NOMO-1 treated with dmso at 0.1 percent for 144 hours (cell line): ENCODE data around the gene CRYBA4.

Source experiments
- DNase-seq: peaks from one replicate; lab custom pipeline; 2025; ENCODE audit not compliant: unreplicated experiment; lab: John Stamatoyannopoulos, UW

CRYBA4 gene

DNA sequence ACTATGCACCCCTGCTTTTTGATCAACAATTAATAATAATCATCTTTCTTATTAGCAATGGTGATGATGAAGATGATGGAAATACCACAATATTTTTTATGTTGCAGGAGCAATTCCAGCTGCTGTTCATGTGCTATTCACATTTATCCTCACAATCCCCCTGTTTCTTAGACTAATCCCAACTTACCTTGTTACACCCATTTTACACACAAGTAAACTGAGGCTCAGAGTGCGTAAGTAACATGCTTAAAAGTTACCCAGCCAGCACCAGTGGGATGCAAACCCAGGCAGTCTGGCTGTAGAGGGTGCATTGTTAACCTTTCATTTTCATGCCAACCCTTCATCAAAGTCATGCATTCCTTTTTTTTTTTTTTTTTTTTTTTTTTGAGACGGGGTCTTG is 1.6 kb upstream of the CRYBA4 start:
- DNase-seq = no peak

DNA sequence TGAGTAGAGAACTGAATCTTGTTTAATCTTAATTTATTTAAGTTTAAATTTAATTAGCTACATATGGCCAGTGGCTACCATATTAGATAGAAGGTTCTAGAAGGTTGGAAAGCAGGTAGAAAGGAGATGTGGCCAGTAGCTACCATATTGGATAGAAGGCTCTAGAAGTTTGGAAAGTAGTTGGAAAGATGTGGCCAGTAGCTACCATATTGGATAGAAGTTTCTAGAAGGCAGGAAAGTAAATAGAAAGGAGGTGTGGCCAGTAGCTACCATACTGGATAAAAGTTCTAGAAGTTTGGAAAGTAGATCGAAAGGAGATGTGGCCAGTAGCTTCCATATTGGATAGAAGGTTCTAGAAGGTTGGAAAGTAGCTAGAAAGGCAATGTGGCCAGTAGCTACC is 2.2 kb downstream of the CRYBA4 start:
- no peak for DNase-seq

DNA sequence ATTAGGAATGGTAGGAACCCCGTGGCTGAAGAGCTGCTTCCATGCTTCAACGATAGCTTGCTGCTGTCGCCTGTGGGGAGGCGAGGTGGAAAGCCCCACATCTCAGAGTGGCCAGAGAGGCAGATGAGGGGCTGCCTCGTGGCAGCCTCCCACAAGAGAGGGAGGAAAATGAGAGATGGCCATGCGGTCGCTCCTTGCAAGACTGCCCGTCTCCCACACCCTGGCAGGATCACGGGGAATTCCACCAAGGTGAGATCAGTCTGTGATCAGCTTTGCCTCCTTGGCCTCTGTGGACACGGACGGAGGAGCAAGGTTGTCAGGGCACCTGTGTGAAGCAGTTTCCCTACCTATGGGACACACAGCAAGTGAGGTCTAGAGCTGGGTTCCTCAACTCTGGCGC is 3.0 kb downstream of the CRYBA4 start:
- no peak for DNase-seq

DNA sequence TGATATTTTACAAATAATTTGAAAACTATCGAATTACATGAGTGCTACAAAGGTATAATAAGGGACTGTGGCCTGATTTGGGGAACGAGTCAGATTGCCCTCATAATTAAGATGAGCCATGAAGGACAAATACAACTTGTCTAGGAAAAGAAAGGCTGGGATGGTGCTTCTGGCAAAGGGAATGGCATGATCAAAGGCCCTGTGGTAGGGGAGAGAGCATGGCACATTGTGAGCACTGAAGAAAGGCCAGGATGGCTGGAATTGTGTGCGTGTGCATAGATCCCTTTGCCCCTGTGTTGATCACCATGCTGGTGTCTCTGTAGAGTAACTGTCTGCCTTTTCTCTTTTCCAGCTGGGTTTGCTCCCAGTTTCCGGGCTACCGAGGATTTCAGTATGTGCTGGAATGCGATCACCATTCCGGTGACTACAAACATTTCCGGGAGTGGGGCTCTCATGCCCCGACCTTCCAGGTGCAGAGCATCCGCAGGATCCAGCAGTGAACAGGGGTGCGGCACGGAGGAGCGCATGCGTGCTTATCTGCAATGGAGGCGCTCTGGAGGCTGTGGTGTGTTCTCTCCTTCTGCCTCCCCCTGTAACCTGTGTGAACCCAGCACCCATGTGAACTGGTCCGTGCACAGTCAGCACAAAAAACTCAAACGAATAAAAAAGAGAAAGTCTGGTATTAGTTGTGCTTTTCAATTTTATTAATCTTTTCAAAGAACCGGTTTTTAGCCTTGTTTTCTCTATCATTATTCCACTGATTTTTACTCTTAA is 8.4 kb downstream of the CRYBA4 start:
- DNase-seq = no peak

DNA sequence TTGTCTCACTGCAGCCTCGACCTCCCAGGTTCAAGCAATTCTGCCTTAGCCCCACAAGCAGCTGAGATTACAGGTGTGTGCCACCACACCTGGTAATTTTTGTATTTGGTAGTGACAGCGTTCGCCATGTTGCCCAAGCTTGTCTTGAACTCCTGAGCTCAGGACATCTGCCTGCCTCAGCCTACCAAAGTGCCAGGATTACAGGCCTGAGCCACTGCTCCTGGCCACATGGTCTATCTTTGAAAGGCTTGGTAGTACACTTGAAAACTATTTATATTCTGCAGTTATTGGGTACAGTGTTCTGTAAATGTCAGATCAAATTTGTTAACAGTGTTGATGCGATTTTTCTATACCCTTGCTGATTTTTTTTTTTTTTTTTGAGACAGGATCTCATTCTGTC is 9.5 kb downstream of the CRYBA4 start:
- no peak for DNase-seq

DNA sequence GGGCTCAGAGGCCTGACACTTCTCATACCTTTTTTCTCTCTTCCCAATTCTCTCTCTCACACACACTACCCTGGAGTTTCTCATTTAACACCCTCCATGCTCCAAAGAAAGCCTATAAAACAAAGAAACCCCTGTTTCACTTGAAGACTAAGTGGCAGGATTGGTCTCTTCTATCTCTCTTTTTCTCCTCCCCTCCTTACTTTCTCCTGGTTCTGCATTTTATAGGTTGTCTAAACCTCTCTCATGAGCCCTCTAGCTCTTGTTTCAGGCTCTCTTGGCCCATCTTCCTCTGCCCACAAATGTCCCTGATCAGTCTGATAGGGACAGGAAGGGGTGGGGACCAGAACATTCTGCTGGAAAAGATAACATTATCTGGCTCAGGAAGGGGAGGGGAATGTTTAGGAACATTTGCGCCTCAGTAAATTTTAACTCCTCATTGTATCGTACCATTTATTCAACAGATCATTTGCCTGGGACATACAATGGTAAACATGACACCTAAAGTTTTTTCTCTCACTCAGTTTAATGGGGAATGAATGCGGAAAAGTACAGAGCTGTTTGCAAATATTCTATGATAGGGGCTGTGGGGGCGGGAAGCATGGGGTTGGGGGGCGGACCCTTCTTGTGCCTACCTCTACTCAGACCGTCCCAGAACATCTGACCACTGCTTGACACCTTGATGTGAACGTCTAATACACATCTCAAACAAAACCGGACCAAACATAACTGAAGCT is 10.8 kb downstream of the CRYBA4 start:
- DNase-seq = no peak

DNA sequence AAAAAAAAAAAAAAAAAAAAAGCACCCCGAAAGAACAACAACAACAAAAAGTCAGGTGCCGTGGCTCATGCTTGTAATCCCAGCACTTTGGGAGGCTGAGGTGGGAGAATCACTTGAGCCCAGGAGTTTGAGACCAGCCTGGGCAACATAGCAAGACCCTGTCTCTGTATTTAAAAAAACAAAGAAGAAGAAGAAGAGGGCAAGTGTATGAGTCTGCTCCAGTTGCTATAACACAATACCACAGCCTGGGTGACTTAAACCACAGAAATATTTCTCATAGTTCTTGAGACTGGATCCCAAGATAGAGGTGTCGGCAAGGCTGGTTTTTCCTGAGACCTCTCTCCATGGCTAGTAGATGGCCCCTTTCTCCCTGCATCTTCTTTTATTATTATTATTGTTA is 12.4 kb downstream of the CRYBA4 start:
- DNase-seq = no peak

DNA sequence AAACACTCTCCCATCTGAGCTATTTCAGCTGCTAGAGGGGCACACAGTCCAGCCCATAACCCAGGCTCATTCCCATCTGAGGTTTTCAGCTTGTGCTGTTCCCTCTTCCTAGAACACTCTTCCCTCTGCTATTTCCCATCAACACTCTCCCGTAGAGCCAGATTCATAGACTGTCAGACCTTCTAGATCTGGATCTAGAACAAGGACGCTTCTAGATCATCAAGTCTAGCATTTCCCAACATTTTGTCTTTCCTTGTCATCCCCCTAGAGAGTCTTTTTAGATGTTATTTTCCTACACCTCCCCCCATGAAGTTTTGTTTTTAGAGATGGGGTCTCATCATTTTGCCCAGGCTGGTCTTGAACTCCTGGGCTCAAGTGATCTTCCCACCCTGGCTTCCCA is 13.4 kb downstream of the CRYBA4 start:
- no peak for DNase-seq

DNA sequence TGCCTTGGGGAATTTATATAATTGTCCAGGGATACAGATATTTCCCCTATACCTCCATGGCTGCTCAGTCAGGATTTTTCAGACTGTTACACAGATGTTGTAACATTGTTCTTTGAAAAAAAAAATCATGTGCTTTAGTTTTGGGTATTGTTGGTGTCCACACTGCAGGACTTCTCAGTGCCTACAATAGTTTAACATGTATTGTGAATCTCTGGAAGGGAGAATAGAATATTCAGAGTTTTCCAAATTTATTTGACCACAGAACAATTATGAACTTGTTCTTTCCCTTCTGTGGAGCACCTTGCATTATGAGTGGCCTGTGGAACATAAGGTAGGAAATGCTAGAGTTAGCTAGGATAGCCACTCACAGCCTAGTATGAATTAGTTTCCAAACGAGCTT is 14.5 kb downstream of the CRYBA4 start:
- no peak for DNase-seq

DNA sequence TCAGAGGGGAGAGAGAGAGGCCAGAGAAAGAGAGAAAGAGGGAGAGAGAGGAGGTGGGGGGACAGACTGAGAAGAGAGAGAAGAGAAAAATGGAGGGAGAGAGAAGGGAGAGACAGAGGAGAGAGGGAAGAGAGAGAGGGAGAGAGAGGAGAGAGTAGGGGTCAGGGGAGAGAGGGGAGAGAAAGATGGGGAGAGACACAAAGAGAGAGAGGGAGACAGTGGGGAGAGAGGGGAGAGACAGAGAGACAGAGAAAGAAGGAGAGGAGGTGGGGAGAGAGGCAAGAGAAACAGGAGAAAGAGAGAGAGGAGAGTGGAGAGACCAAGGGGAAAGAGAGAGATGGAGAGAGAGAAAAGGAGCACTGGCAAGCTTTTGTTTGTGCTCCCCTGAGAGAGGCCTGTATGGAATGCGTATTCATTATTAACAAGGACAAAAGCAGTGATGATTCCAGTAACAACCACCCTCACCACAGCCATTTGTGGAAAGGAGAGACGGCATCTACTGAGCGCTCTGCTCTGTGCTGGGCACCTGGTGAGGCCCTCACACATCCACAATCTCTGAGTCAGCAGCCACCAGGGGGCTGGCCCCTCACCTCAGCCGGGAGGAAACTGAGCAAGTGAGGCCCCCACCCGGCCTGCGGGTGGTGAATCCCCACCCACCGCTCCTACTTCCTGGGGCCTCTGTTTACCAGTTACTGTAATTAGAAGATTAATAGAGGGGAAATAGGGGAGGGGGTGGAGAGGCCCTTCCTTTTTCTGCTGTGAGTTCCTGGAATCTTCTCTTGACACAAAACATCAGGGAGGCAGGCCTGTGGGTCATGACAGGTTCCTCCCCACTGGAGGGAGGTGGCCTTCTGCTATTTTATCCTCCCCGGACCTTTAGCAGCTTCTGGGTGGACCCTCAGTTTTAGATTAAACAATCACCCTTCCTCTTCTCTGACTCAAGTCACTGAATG is 21.0 kb downstream of the CRYBA4 start:
- no peak for DNase-seq

DNA sequence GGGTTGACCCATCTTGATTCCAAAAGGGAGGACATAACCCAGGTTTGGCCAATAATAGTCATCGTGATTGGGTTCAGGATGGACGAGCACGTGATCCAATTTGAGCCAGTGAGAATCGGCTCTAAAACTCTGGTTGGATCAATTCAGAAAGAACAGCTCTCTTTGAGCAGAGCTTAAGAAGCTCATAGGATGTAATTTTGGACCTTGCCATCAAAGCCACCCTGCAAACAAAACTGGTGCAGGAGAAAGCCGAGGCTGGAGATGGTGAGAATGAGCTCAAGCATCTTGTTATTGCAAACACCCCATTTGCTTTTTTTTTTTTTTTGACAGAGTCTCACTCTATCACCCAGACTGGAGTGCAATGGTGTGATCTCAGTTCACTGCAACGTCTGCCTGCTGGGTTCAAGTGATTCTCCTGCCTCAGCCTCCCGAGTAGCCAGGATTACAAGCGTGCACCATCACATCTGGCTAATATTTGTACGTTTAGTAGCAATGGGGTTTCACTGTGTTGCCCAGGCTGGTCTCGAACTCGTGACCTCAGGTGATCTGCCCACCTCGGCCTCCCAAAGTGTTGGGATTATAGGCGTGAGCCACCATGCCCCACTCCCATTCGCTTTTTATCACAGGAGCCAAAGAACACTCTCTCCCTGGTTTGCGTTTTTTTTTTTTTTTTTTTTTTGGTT is 21.8 kb downstream of the CRYBA4 start:
- no peak for DNase-seq

DNA sequence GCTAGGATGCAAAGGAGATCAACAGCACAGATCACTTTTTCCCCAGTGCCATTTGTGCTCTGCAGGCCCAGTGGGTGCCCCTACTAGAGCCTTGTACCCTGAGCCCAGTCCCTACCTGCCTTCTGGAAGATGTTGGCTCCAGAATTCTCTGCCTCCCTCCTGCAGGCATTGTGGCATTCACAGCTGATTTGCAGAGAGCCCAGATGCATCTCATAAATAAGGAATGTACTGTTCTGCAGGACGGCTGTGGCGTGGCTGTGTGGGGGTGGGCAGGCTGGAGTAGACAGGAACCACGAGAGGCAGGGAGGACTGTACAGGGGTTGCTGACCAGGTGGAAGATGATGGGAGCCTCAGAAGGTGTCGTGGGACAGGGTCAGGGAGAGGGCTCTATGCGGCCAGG is 24.4 kb downstream of the CRYBA4 start:
- no peak for DNase-seq

DNA sequence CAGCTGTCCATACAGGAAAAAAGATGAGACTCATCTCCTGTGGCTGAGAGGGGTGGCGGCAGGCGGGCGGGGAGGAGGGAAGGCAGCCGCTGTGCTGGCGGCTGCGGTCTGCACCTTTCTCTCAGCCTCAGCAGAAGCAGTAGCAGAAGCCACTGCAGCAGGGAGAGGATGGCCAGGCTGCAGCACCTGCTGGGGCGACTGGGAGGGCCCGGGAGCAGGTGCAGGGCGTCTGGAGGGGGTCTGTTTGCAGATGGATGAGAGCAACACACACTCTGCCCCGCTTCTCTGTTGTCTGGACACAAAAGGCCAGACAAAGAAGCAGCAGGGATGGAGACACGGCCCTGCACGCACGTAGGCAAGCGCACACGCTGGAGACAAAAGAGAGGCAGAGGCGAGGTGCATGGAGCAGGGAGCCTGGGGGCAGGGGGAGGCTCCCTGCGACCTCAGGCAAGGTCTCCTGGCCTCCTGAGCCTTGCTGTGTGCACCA is 26.3 kb downstream of the CRYBA4 start:
- no peak for DNase-seq

DNA sequence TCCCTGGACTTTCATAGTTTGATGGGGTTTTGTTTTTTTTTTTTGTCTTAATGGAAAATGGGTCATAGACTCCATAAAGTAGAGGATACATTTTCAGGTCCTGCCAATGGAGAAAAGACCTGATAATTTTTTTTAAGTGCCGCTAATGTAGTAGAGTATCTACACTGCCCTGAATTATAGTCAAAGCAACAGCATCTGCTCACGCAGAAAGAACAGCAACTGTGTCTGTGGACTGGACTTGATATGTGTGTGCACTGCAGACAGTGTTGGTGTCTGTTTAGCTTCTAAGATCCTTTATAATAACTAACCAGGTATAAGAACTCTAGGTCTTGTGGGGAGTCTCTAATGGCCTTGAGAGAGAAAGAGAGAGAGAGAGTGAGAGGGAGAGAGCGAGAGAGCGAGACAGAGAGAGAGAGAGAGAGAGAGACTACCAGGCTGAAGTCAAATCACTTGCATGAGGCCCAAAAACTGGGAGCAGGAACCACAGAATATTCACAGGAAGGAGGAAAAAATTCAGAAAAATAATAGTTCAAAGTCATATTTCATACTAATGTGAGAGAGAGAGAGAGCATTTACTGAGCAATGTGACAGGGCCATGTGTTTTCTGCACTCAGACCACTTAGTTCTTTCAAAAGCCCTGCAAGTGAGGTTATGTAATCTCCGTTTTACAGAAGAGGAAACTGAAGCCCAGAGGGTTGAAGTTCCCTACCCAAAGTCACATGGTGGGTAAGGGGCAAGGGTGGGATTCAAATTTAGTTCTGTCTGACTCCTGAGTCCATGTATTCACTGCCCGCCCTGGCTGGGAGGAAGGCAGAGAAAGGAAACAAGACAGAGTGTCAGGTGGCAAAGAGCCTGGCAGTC is 27.0 kb downstream of the CRYBA4 start:
- peak; percentile 67 for DNase-seq

DNA sequence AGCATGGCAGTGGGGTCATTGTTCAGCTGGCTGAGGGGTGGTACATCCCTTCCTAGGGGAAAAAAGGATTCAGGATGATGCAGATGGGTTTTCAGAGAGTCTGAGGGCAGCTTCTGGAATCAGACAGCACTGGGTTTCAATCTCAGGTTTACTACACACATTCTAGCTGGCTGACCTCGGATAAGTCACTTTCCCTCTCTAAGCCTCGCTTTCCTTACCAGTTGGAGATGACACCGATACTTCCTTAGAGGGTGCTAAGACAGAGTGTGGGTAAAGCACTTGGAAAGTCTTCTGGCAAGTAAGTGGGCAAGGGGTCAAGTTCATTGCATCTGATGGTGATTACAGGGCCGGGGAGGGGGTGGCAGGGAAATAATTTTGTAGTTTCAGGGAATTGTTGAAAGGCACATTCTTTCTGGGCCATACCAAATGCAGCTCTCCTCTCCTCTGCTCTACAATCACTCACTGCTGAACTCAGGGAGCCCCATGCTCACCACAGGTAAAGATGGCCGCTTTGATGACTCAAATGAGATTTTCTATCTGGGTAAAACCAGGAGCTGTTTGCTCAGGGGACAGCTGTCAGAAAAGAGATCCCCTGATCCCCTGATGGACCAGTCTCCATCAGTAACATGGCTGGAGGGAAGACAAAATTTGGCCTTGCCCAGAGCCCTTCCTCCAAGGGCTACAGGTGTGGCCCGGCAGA is 29.1 kb downstream of the CRYBA4 start:
- DNase-seq = no peak

DNA sequence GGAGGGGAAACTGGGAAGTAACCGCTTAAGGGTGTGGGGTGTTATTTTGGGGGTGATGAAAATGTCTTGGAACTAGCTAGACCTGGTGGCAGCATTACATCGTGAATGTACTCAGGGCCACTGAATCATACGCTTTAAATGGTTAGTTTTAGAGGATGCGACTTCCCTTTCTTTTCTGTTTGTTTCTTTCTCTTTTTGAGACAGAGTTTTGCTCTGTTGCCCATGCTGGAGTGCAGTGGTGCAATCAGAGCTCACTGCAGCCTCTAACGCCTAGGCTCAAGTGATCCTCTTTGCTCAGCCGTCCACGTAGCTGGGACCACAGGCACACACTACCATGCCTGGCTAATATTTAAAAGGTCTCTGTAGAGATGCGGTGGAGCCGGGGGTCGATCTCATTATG is 30.1 kb downstream of the CRYBA4 start:
- no peak for DNase-seq

DNA sequence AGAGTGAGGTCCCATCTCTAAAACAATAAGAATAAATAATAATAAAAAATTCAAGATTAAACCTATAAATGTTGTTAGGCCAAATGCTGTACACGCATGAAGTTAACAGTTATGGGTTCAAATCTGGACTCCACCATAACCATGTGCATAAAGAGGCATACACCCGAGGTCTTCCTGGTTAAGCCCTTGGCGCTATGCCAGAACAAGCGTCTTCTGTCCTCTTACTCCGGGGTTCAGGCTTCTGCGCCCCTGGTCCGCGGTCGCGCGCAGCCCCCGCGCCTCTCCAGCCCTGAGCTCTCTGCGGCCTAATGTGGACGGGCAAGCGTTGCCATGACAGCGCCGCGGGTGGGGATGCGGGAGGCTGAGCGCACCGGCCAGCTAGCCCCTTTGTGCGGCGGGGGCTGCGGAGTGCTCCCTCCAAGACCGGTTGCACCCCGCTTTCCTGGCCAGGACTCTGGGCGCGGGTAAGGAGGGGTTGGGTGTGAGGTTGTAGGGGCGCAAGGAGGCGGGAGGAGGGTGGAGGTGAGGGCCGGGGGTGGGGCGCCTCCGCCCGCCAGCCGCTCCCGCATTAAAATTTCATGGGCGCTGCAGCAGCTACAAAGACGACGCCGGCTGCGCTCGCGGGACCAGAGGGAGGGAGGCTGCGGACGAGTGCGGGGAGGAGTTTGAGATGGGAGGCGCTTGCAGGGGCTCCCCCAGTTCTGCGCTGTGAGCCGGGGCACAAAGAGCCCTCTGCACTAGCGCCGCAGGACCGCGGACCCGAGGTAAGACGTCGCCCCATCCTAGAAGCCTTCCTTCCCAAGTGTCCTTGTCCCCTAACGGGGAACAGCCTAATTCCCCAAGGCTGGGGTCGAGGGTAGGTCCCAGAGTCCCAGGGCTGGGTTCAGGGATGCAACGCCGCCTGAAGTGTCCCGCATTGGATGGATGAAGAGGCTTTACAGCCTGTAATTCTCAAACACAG is 35.4 kb downstream of the CRYBA4 start, which contains the start of gene MIAT:
TSS of gene MIAT (plus strand) at position 698 of the 961 bp plus-strand sequence.
- no peak for DNase-seq

DNA sequence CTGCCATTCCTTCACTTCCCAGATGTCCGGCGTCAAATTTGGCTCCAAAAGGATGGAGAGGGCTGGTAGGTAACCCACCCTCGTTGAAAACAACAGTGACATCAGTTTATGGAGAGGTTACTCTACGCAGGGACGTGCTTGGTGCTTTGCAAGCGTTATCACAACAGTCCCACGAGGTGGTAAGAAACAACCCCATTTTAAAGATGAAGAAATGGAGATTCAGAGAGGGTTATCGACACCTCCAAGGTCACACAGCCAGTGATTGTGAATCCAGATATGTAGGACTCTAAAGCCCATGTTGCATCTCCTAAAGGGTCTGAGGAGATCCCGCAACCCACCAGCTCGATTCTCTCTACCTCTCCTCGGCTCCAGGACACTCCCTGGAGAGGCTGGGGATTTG is 36.4 kb downstream of the CRYBA4 start:
- no peak for DNase-seq
